ENCODE measurements around the gene ADRM1. TPM values are rescaled to one million over a fixed set of nuclear protein-coding genes. Genes with fewer than 3 reads are reported as not detected.

The ADRM1 gene
- total RNA-seq, 1 experiment from 2014 or later: 227 TPM

DNA sequence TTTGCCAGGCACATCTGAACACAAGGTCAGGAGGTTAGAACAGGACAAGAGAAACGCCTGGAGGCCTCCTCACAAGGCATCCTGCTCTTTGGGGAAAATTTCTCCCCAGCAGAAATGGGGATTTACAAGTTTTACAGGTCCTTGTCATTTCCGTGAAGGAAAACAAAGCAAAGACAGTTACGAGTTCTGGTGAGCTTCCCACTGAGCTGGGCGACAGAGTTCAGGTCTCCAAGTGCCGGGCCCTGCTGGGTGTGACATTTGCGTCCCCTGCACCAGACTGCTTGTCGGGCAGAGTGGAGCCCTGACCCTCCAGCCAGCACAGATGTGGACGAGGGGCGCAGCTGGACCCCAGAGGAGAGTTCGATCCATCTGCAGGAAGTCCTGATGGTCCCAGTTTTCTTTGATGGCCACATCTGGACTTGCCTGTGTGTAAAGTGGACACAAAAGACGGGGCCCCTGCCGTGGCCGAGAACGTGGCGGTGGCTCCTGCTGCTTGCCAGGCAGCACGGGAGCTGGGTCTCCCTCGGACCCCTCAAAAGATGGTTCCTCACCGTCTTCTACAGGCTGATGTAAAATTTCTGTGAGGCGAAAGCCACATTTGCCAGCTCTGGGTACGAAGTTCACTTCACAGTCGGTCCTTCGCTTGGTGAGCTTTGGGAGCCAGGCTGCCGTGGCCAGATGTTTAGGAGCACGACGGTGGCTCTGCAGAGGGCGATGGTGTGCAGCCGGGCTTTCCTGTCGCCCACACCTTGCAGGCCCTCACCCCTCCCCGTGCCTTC, 5.2 kb upstream of the ADRM1 start:
- no peak overlapping the region for H3K27ac Mint-ChIP-seq (ENCODE audit: unreplicated experiment)
- no peak for DNase-seq
- H3K4me1 Mint-ChIP-seq (ENCODE audit: low read depth, unreplicated experiment): no peaks in the 10 kb centered on the region
- no peak overlapping the region for H3K4me3 Mint-ChIP-seq (ENCODE audit: low read depth, unreplicated experiment)
- peaks cover 87% of the 10 kb centered on the region for H3K36me3 Mint-ChIP-seq (ENCODE audit: insufficient read depth, unreplicated experiment)
- BruUV-seq (replicated peaks): no TSS peak
- CTCF ChIA-PET: interaction anchor here (0.6 kb wide), 1 partner anchor 82 kb away, joined by 4 read pairs; no protein-coding TSS in a partner anchor
- H3K9me3 Mint-ChIP-seq (ENCODE audit: low read depth, unreplicated experiment): no peaks in the 10 kb centered on the region
- TF ChIP-seq, protein P1, sequence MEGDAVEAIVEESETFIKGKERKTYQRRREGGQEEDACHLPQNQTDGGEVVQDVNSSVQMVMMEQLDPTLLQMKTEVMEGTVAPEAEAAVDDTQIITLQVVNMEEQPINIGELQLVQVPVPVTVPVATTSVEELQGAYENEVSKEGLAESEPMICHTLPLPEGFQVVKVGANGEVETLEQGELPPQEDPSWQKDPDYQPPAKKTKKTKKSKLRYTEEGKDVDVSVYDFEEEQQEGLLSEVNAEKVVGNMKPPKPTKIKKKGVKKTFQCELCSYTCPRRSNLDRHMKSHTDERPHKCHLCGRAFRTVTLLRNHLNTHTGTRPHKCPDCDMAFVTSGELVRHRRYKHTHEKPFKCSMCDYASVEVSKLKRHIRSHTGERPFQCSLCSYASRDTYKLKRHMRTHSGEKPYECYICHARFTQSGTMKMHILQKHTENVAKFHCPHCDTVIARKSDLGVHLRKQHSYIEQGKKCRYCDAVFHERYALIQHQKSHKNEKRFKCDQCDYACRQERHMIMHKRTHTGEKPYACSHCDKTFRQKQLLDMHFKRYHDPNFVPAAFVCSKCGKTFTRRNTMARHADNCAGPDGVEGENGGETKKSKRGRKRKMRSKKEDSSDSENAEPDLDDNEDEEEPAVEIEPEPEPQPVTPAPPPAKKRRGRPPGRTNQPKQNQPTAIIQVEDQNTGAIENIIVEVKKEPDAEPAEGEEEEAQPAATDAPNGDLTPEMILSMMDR (IDR thresholded peaks at IDR 0.05; ENCODE audit: unreplicated experiment): no peak
- intact Hi-C loops (cut with micrococcal nuclease; ENCODE audit: unreplicated experiment): no loop called here
- no peaks in the 10 kb centered on the region for H3K27me3 Mint-ChIP-seq (ENCODE audit: unreplicated experiment)

DNA sequence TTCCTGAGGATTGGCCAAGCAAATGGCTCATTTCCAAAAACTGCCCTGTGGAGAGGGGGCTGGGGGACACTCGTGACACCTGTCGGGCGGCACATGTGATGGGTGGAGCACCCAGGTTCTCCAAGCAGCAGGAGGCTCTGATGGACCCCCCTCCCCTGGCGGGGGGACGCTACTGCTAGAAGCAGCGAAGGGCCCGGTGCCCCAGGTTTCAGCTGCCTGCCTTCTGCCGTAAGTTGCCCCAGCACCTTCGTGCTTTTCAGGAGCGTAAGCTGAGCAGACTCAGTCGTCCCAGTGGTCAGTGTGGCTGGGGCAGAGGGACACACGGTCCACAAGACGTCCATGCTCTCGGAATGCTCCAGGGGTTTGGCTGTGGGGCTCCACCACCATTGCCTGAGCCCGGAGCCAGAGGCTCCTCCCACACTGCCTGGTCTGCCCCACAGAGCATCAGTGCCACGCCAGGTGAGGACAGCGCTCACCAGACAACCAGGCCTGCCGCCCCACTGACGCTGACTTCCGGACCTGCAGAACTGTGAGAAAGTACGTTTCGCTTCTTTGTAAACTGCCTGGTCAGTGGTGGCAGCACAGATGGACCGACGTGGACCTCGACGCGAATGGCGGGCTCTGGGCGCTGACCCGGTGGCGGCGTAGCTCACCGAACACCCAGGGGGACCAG, 4.1 kb upstream of the ADRM1 start:
- Mint-ChIP-seq H3K4me1 (ENCODE audit: low read depth, unreplicated experiment) (no peaks in the 10 kb centered on the region), H3K27ac (ENCODE audit: unreplicated experiment) (no peak overlapping the region), H3K9me3 (ENCODE audit: low read depth, unreplicated experiment) (no peaks in the 10 kb centered on the region), H3K27me3 (ENCODE audit: unreplicated experiment) (no peaks in the 10 kb centered on the region), H3K4me3 (ENCODE audit: low read depth, unreplicated experiment) (no peak overlapping the region), H3K36me3 (ENCODE audit: insufficient read depth, unreplicated experiment) (peaks cover 87% of the 10 kb centered on the region)
- no peak for DNase-seq
- TF ChIP-seq, protein P1 (IDR thresholded peaks at IDR 0.05; ENCODE audit: unreplicated experiment): no peak
- no TSS peak for BruUV-seq (replicated peaks)
- intact Hi-C loops (cut with micrococcal nuclease; ENCODE audit: unreplicated experiment): no loop called here
- CTCF ChIA-PET: interaction anchor here (0.8 kb wide), 1 partner anchor 66 kb away, joined by 14 read pairs; no protein-coding TSS in a partner anchor

DNA sequence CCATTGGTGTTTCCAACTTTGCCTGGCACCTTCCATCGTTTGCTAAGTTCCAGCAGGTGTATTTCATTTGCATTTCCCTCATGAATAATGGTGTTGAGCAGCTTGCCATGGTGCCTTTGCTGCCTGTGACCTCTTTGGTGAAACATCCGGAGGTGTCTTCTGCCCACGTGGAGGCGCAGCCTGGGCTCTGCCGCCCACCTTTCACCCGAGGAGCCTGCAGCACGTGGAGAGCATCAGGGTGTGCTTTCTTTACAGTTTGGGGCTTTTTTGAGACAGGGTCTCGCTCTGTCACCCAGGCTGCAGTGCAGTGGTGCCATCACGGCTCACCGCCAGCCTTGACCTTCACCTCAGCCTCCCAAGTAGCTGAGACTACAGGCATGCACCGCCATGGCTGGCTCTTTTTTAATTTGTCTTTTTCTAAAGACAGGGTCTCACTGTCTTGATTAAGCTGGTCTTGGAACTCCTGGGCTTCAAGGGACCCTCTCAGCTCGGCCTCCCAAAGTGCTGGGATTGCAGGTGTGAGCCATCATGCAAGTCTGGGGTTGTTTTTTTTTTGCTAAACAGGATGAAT, 3.0 kb upstream of the ADRM1 start:
- Mint-ChIP-seq H3K27me3 (ENCODE audit: unreplicated experiment) (no peaks in the 10 kb centered on the region), H3K36me3 (ENCODE audit: insufficient read depth, unreplicated experiment) (peaks cover 87% of the 10 kb centered on the region), H3K4me1 (ENCODE audit: low read depth, unreplicated experiment) (peaks cover 10% of the 10 kb centered on the region), H3K9me3 (ENCODE audit: low read depth, unreplicated experiment) (no peaks in the 10 kb centered on the region), H3K27ac (ENCODE audit: unreplicated experiment) (no peak overlapping the region), H3K4me3 (ENCODE audit: low read depth, unreplicated experiment) (no peak overlapping the region)
- BruUV-seq (replicated peaks): no TSS peak
- TF ChIP-seq, protein P1 (IDR thresholded peaks at IDR 0.05; ENCODE audit: unreplicated experiment): no peak
- DNase-seq: no peak
- CTCF ChIA-PET: interaction anchor here (0.7 to 2.4 kb wide), 3 partner anchors 65 to 83 kb away, joined by 7 to 17 read pairs (median 14); no protein-coding TSS in a partner anchor
- intact Hi-C loops (cut with micrococcal nuclease; ENCODE audit: unreplicated experiment): loop anchor here (10.0 kb wide), 1 partner anchor 185 kb away; no protein-coding TSS in a partner anchor

DNA sequence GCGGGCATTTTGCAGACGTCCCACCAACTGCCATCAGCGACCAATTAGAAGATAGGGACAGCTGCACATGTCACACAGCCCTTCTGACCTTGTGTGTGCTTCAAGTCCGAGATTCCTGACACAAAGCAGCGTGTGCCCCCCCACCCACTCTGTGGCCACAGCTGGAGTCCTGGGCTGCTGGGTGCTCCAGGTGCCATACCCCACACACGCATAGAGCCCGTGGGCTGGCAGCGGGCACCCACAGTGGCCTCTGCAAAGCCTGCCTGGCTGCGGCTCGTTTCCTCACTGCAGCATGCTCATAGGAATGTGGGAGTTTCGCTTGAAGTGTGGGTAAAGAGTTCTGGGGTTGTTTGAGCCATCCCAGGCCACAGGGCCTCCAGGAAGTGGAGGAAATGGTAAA, 2.5 kb upstream of the ADRM1 start:
- H3K27ac Mint-ChIP-seq (ENCODE audit: unreplicated experiment): no peak overlapping the region
- peaks cover 16% of the 10 kb centered on the region for H3K4me1 Mint-ChIP-seq (ENCODE audit: low read depth, unreplicated experiment)
- TF ChIP-seq, protein P1 (IDR thresholded peaks at IDR 0.05; ENCODE audit: unreplicated experiment): no peak
- no peaks in the 10 kb centered on the region for H3K9me3 Mint-ChIP-seq (ENCODE audit: low read depth, unreplicated experiment)
- CTCF ChIA-PET: interaction anchor here (2.4 kb wide), 1 partner anchor 82 kb away, joined by 17 read pairs; no protein-coding TSS in a partner anchor
- H3K4me3 Mint-ChIP-seq (ENCODE audit: low read depth, unreplicated experiment): no peak overlapping the region
- H3K27me3 Mint-ChIP-seq (ENCODE audit: unreplicated experiment): no peaks in the 10 kb centered on the region
- DNase-seq: no peak
- BruUV-seq (replicated peaks): no TSS peak
- peaks cover 87% of the 10 kb centered on the region for H3K36me3 Mint-ChIP-seq (ENCODE audit: insufficient read depth, unreplicated experiment)
- intact Hi-C loops (cut with micrococcal nuclease; ENCODE audit: unreplicated experiment): loop anchor here (10.0 kb wide), 1 partner anchor 184 kb away; no protein-coding TSS in a partner anchor

Data from Calu3 (cell line).